Tibial nerve (tissue), 4 donors: Measurements from ENCODE around the gene CFTR. TPM values are rescaled to one million over a fixed set of nuclear protein-coding genes. Genes with fewer than 3 reads are reported as not detected.
"Not testable (repeated sequence)": the region's sequence is repeated elsewhere in the genome, so short reads cannot be mapped to it uniquely, and the experiment has no call there.

ENCODE experiments used
- DNase-seq, 2 donors: peaks; one replicate each; pipeline ENCODE4 v3.0.0-alpha.2; 2019; ENCODE audit warnings: low spot score in 2 of 2
- H3K27ac ChIP-seq, 4 donors: fragments of 200-600 bp; sonication (generic) in 3 of 4; one replicate each; pipeline ENCODE4 v1.5.1; 2017 to 2019; ENCODE audit warnings: mild to moderate bottlenecking in 1 of 4
- H3K27me3 ChIP-seq, 2 donors: fragments of 200-600 bp; sonication (generic) in 1 of 2; one replicate each; pipeline versions ENCODE4 v1.5.1 to v1.6.0; 2017 to 2019
- H3K36me3 ChIP-seq, 3 donors: fragments of 200-600 bp; sonication (generic); one replicate each; pipeline ENCODE4 v1.5.1; 2018 to 2019
- H3K4me1 ChIP-seq, 4 donors: fragments of 200-600 bp; sonication (generic) in 3 of 4; one replicate each; pipeline ENCODE4 v1.5.1; 2017 to 2019
- H3K4me3 ChIP-seq, 4 donors: fragments of 200-600 bp; sonication (generic) in 3 of 4; one replicate each; pipeline ENCODE4 v1.5.1; 2017 to 2019; ENCODE audit warnings: mild to moderate bottlenecking in 1 of 4, moderate library complexity in 1 of 4
- H3K9me3 ChIP-seq, 4 donors: fragments of 200-600 bp; sonication (generic) in 3 of 4; one replicate each; pipeline ENCODE4 v1.5.1; 2017 to 2019
- EP300 ChIP-seq, 2 donors: sonication (generic); formaldehyde crosslinking; IDR thresholded peaks; one replicate each; pipeline ENCODE4 v1.6.1; 2017; ENCODE audit warnings: antibody characterized with exemption in 2 of 2, mild to moderate bottlenecking in 1 of 2
- POLR2A ChIP-seq, 2 donors: fragments of 450-650 bp; IDR thresholded peaks; one replicate each; pipeline ENCODE4 v1.6.1; 2017; ENCODE audit warnings: antibody characterized with exemption in 2 of 2, mild to moderate bottlenecking in 2 of 2, moderate library complexity in 2 of 2
- WGBS, 2 donors: methylation state at CpG; one replicate each; pipeline ENCODE4 v1.1.5; 2018; 5-methylcytosine and 5-hydroxymethylcytosine counted together
- total RNA-seq, 4 donors: library from RNA; depleted of rRNA; stranded (reverse); fragments of >200 nt; gene quantifications; one replicate each; pipeline ENCODE4 v1.1.0, GENCODE V29; 2016
- TF ChIP-seq, protein P1 (sequence below), 5 experiments: fragments of 200-600 bp in 3 of 5; fragments of 450-650 bp in 2 of 5; sonication (generic) in 3 of 5; IDR thresholded peaks; one replicate each; pipeline ENCODE4 v1.5.1; 2016 to 2019; ENCODE audit warnings: antibody characterized with exemption in 5 of 5, mild to moderate bottlenecking in 3 of 5, moderate library complexity in 2 of 5

CFTR gene
- total RNA-seq, 4 donors from 2014 or later = under 0.01 TPM; not detected in 3

DNA sequence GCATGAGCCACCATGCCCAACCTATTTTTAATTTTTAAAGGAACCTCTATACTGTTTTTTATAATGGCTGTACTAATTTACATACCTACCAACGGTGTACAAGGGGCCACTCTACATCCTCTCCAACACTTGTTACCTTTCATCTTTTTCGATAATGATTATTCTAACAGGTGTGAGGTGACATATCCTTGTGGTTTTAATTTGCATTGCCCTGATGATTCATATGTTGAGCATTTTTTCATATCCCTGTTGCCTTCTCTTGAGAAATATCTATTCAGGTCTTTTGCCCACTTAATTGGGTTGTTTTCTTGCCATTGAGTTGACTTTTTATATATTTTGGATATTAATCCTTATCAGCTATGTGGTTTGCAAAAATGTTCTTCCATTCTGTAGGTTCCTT is 226.4 kb downstream of the CFTR start:
- 74 to 83% methylated on average over 2 of the region's 2 CpGs for WGBS, 2 donors
- no peaks in the 10 kb centered on the region for H3K36me3 ChIP-seq

DNA sequence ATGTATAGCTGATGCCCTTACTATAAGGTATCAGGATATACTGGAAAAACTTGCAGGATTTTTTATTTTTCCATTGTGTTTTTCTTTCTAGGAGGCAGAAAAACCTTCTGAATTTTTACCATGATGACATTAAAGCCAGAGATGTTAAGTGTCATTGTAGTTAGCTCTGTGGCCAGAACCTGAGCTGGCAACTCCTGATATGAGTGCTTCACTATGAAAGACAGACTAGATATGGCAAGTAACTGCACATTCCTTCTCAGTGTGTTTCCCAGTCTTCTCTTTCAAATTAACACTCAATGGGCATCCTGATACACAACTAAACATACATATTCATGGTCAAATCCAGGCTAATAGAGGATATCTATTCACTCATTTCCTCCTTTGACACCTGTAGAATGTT is 227.3 kb downstream of the CFTR start:
- peaks cover 0 to 3% (median 0%) of the 10 kb centered on the region in 4 donors for H3K9me3 ChIP-seq
- DNase-seq = no peak
- H3K4me1 ChIP-seq = no peaks in the 10 kb centered on the region
- H3K27me3 ChIP-seq = no peaks in the 10 kb centered on the region
- H3K4me3 ChIP-seq = no peak overlapping the region
- H3K36me3 ChIP-seq = no peaks in the 10 kb centered on the region
- TF ChIP-seq EP300 (IDR thresholded peaks at IDR 0.05) = no peak
- H3K27ac ChIP-seq = no peak overlapping the region

More for the DNA sequence above, 226.4 kb downstream of the CFTR start:
- no peak for TF ChIP-seq EP300 (IDR thresholded peaks at IDR 0.05)
- TF ChIP-seq, protein P1, sequence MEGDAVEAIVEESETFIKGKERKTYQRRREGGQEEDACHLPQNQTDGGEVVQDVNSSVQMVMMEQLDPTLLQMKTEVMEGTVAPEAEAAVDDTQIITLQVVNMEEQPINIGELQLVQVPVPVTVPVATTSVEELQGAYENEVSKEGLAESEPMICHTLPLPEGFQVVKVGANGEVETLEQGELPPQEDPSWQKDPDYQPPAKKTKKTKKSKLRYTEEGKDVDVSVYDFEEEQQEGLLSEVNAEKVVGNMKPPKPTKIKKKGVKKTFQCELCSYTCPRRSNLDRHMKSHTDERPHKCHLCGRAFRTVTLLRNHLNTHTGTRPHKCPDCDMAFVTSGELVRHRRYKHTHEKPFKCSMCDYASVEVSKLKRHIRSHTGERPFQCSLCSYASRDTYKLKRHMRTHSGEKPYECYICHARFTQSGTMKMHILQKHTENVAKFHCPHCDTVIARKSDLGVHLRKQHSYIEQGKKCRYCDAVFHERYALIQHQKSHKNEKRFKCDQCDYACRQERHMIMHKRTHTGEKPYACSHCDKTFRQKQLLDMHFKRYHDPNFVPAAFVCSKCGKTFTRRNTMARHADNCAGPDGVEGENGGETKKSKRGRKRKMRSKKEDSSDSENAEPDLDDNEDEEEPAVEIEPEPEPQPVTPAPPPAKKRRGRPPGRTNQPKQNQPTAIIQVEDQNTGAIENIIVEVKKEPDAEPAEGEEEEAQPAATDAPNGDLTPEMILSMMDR (IDR thresholded peaks at IDR 0.05) = no peak
- no peak for TF ChIP-seq POLR2A (IDR thresholded peaks at IDR 0.05)
- Histone ChIP-seq H3K27me3 (no peaks in the 10 kb centered on the region), H3K4me3 (no peak overlapping the region), H3K9me3 (peaks cover 0 to 6% (median 1%) of the 10 kb centered on the region in 4 donors), H3K27ac (no peak overlapping the region), H3K4me1 (no peaks in the 10 kb centered on the region)
- DNase-seq = no peak

DNA sequence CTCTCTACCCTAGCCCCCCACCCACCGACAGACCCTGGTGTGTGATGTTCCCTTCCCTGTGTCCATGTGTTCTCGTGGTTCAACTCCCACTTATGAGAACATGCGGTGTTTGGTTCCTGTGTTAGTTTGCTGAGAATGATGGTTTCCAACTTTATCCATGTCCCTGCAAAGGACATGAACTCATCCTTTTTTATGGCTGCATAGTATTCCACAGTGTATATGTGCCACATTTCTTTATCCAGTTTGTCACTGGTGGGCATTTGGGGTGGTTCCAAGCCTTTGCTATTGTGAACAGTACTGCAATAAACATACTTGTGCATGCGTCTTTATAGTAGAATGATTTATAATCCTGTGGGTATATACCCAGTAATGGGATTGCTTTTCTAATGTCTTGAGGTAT is 228.3 kb downstream of the CFTR start:
- H3K27ac ChIP-seq, H3K4me1 ChIP-seq, H3K9me3 ChIP-seq, H3K4me3 ChIP-seq, H3K27me3 ChIP-seq, H3K36me3 ChIP-seq, DNase-seq: not testable (repeated sequence)
- 96 to 97% methylated on average over 4 of the region's 4 CpGs for WGBS, 2 donors

DNA sequence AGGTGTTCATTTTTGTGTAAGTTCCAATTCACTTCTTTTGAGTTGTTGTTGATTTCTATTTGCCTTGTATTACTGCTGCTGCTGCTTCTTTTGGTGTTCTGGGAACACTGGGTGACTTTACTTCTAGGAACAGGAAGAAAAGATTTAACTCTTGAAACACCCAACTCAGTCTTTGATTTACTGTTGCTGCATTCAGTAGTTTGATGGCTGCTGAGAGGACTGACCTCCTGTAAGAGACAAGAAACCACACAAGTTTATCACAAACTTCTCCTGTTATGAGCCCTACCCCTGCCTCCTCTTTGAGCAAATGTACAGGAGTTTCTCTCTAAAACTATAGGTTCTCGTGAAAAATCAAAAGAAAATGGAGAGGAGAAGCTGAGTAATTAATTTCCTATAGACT is 231.7 kb downstream of the CFTR start:
- no peak overlapping the region for H3K27ac ChIP-seq
- no peaks in the 10 kb centered on the region for H3K27me3 ChIP-seq
- H3K4me3 ChIP-seq = no peak overlapping the region
- no peak for DNase-seq
- no peak for TF ChIP-seq EP300 (IDR thresholded peaks at IDR 0.05)
- TF ChIP-seq, protein P1 (IDR thresholded peaks at IDR 0.05) = no peak
- no peak for TF ChIP-seq POLR2A (IDR thresholded peaks at IDR 0.05)
- H3K36me3 ChIP-seq = no peaks in the 10 kb centered on the region
- H3K4me1 ChIP-seq = no peaks in the 10 kb centered on the region
- 88 to 93% methylated on average over 1 of the region's 1 CpG for WGBS, 2 donors
- H3K9me3 ChIP-seq = peaks cover 0 to 3% (median 0%) of the 10 kb centered on the region in 4 donors

DNA sequence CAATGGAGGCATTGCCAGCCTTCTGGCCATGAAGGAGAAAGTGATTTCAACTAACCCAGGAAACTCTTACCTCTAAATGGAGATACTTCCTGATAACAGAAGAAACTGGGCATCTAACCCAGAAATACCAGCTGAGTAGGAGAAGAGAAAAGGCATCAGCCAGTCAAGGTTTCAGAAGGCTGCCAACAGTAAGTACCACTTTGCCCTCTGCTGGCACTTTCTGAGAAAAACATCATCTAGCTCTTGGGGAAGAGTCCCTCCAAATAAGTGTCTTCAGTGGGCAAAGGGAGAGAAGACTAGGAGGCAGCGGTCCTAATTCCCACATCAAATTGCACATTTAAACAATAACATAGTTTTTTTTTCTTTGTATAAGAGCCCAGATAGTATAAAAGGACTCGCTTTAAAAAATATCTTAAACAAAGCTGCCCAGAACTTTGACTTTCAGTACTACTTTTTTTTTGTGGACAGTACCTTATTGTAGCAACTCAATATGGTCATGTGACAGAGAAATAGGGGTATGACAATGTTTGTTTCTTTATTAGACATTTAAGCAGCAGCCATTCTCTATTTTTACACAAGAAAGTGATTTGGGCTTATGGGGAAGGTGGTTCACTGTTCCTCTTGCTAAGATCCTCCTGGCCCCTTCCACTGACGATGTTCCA is 236.1 kb downstream of the CFTR start:
- Histone ChIP-seq H3K36me3 (peaks cover 0 to 9% (median 0%) of the 10 kb centered on the region in 3 donors), H3K4me3 (no peak overlapping the region), H3K9me3 (no peaks in the 10 kb centered on the region), H3K27me3 (no peaks in the 10 kb centered on the region), H3K27ac (no peak overlapping the region), H3K4me1 (no peaks in the 10 kb centered on the region)
- DNase-seq = no peak
- TF ChIP-seq EP300 (IDR thresholded peaks at IDR 0.05) (no peak), POLR2A (IDR thresholded peaks at IDR 0.05) (no peak)
- TF ChIP-seq, protein P1 (IDR thresholded peaks at IDR 0.05) = peak; percentile 6 to 43 (median 29)
- 57 to 63% methylated on average over 3 of the region's 3 CpGs for WGBS, 2 donors

DNA sequence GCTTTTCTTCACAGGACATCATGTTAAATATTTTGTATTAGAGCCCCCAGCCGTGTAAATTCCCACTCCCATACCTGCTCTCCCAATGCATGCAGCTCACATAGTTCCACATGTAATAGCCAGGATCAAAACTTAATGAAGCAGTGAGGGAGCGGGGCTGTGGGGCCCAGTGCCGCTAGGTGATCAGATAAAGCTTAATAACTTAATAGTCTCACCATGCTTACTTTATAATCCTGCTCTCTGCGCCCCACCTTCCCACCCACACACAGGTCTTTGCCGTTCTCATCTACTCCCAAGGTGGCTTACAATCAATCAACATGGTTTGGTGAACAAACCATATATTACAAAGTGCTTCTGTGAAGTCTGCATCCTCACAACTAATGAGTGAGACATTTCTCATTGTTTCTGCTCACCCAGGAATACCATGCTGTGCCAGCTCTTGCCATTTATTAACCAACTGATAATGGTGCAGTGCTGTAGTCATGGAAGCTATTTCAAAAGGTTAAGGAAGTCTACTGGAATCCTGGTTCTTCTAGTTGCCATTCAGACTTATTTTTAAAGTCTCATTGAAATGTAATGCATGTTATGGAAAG is 237.0 kb downstream of the CFTR start:
- TF ChIP-seq EP300 (IDR thresholded peaks at IDR 0.05) = no peak
- TF ChIP-seq, protein P1 (IDR thresholded peaks at IDR 0.05) = no peak
- TF ChIP-seq POLR2A (IDR thresholded peaks at IDR 0.05) = no peak
- 70 to 77% methylated on average over 5 of the region's 5 CpGs for WGBS, 2 donors

More for the DNA sequence above, 237.0 kb downstream of the CFTR start:
- Histone ChIP-seq H3K9me3 (no peaks in the 10 kb centered on the region), H3K27ac (no peak overlapping the region), H3K27me3 (no peaks in the 10 kb centered on the region), H3K36me3 (peaks cover 0 to 9% (median 0%) of the 10 kb centered on the region in 3 donors), H3K4me3 (no peak overlapping the region), H3K4me1 (no peaks in the 10 kb centered on the region)
- DNase-seq = no peak
